HTR-8/SVneo (cell line): ENCODE measurements around the gene HNF4A.

Experiments used
- DNase-seq: peaks from one replicate; pipeline ENCODE4 v3.0.0; 2011; ENCODE audit warnings: low spot score, mixed read lengths; ENCODE audit not compliant: insufficient read length
- FAIRE-seq: peaks from 2 replicates; lab custom pipeline; 2011; peaks lifted over from hg19 to GRCh38; lab: Jason Lieb, UNC

Gene HNF4A

GRCh38 chr20:44389871-44390270 is 34.4 kb downstream of the HNF4A start:
- FAIRE-seq (peak; percentile 57), DNase-seq (no peak)

- DNase-seq, result no peak
- FAIRE-seq, result no peak
These were observed 34.8 kb downstream of the HNF4A start for GRCh38 chr20:44390280-44390679.

GRCh38 chr20:44392088-44392775 is 36.7 kb downstream of the HNF4A start:
- DNase-seq, result no peak
- no peak for FAIRE-seq

GRCh38 chr20:44392776-44393607 is 37.5 kb downstream of the HNF4A start:
- FAIRE-seq (peak; percentile 48), DNase-seq (no peak)

GRCh38 chr20:44393608-44394451 is 38.3 kb downstream of the HNF4A start:
- FAIRE-seq, result no peak
- DNase-seq, result no peak

- DNase-seq (no peak), FAIRE-seq (no peak)
These were observed 38.9 kb downstream of the HNF4A start for GRCh38 chr20:44394452-44394701.

- FAIRE-seq (peak; percentile 85), DNase-seq (no peak)
These were observed 39.4 kb downstream of the HNF4A start for GRCh38 chr20:44394702-44395460.

GRCh38 chr20:44395461-44396340 is 40.2 kb downstream of the HNF4A start:
- no peak for DNase-seq
- no peak for FAIRE-seq

DNA sequence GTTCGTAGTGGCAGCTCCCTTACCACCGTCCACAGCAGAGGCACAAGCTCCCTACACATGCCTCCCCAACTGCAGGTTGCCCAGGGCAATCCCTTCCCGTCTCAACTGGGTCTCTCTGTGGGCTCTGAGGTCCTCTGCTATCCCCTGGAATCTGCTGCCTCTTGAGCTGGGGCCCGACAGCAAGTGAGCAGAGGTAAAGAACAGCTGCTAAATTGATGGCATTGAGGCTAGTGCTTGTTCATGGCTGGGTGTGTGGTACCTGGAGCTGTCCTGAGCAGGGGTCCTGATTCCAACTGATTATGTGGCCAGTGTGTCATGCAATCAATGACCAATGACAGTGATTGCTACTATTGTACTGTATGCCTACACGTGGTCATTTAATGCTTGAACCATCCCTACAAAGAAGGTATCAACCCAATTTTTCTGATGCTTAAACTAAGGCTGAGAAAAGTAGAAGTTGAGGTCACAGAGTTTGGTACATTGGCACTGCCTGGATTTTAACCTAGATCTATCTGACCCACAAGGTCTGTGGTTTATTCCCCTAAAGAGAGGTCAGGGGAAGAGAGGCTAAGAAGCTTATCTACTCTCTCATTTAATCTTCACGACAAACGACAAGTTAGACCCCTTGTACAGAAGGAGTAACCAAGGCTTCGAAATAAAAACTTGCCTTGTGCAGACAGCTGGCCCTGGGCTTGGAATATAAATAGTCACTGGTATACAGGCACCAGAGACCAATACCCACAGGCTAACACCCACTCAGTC is 41.1 kb downstream of the HNF4A start:
- FAIRE-seq (peak; percentile 78), DNase-seq (no peak)

GRCh38 chr20:44398335-44398734 is 42.8 kb downstream of the HNF4A start:
- FAIRE-seq, result peak; percentile 57
- DNase-seq, result no peak

GRCh38 chr20:44399446-44399845 is 43.9 kb downstream of the HNF4A start:
- peak; percentile 76 for FAIRE-seq

GRCh38 chr20:44400671-44400969 is 45.1 kb downstream of the HNF4A start:
- FAIRE-seq, result no peak
- DNase-seq, result no peak

More at GRCh38 chr20:44399446-44399845, 43.9 kb downstream of the HNF4A start:
- DNase-seq, result no peak

DNA sequence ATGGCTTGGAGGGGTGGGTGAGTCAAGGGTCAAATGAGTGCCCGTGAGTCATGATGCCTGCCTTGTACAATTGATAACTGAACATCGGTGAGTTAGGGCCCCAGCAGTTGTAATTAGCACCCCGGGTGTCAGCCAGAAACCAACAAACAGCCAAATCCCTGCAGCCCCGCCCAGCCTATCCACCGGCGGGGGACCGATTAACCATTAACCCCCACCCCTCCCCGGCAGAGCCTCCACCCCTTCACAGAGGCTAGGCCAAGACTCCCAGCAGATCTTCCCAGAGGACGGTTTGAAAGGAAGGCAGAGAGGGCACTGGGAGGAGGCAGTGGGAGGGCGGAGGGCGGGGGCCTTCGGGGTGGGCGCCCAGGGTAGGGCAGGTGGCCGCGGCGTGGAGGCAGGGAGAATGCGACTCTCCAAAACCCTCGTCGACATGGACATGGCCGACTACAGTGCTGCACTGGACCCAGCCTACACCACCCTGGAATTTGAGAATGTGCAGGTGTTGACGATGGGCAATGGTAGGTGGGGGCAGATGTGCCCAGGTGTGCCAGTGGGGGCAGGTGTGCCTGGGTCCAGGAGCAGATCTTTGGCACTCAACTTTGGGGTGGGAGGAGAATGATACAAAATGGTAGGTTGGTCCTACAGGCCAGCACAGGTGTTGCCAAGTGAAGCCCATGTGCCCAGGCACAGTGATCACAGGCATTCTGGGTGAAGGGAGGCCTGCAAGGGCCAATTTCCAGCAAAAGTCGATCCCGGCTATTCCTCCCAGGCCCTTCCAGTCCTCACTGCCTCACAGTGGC is 45.7 kb downstream of the HNF4A start:
- FAIRE-seq, result no peak
- no peak for DNase-seq

GRCh38 chr20:44401770-44402390 is 46.4 kb downstream of the HNF4A start:
- FAIRE-seq (peak; percentile 38), DNase-seq (no peak)

- DNase-seq, result no peak
- FAIRE-seq, result no peak
These were observed 47.1 kb downstream of the HNF4A start for GRCh38 chr20:44402391-44403193.

DNA sequence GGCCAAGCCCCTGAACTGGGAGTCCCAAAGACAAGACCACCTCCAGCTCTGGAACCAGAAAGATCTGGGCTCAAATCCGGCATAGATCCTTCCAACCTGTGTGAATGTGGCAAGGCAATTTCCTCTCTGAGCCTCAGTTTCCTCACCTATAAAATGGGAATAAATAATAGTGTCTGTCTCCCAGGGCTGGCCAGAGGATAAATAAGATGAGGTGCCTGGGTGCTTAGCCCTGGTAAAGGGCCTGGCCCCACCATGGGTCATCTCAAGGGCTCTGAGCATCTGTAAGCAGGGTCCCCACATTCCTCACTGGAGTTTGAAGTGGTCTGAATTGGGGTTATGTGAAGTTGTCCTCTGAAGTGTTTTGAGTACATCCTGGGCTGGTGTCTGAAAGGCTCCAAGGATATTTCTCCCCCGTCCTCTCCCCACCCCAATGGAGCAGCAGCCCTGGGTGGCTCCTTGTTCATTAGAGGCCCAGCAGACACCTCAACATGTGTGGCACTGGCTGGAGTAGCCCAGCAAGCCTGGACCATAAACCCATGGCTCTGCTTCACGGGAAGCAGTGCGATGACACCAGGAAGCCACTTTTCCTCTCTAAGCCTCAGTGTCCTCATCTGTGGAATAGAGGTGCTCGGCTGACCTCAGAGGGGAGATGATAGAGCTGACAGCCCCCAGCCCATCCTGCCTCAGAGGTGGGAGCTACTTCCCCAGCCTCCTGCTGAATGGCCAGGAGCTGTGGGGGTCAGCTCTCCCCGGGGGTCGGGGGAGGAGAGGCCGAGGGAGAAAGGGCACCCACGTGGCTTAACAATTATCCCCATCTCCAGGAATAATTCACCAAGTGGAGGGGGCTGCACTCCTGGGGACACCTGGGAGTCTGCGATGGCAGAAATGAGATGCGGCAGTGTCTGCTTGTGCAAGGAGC is 48.0 kb downstream of the HNF4A start:
- FAIRE-seq, result no peak
- DNase-seq, result no peak
